ENCODE results near the gene ACVRL1.

The ACVRL1 gene

GRCh38 chr12:51915951-51916350 is 8.6 kb downstream of the ACVRL1 start:
- no peak for DNase-seq

- DNase-seq = no peak
Measured at GRCh38 chr12:51917041-51917590, 9.8 kb downstream of the ACVRL1 start.

GRCh38 chr12:51917746-51918453 is 10.6 kb downstream of the ACVRL1 start:
- DNase-seq = no peak

GRCh38 chr12:51920046-51920445 is 12.7 kb downstream of the ACVRL1 start:
- no peak for DNase-seq

- DNase-seq = no peak
Measured at GRCh38 chr12:51921017-51921725, 13.9 kb downstream of the ACVRL1 start.

GRCh38 chr12:51922146-51922545 is 14.8 kb downstream of the ACVRL1 start:
- no peak for DNase-seq

GRCh38 chr12:51922762-51923505 is 15.6 kb downstream of the ACVRL1 start:
- DNase-seq = peak in 6 of 56 donors; percentile 3 to 31 (median 15)

GRCh38 chr12:51923506-51924365 is 16.4 kb downstream of the ACVRL1 start:
- DNase-seq = peak in 6 of 56 donors; percentile 3 to 41 (median 11)

- DNase-seq = no peak
Measured at GRCh38 chr12:51924551-51925319, 17.4 kb downstream of the ACVRL1 start.

- no peak for DNase-seq
Measured at GRCh38 chr12:51925346-51926063, 18.2 kb downstream of the ACVRL1 start.

- DNase-seq = no peak
Measured at GRCh38 chr12:51926064-51926632, 18.8 kb downstream of the ACVRL1 start.

GRCh38 chr12:51926718-51927117 is 19.4 kb downstream of the ACVRL1 start:
- DNase-seq = no peak

GRCh38 chr12:51932218-51933076 is 25.1 kb downstream of the ACVRL1 start:
- no peak for DNase-seq

- DNase-seq = no peak
Measured at GRCh38 chr12:51934080-51934479, 26.8 kb downstream of the ACVRL1 start.

GRCh38 chr12:51937926-51938325 is 30.6 kb downstream of the ACVRL1 start:
- DNase-seq = no peak

GRCh38 chr12:51938726-51939125 is 31.4 kb downstream of the ACVRL1 start:
- no peak for DNase-seq

GRCh38 chr12:51941011-51941581 is 33.8 kb downstream of the ACVRL1 start:
- no peak for DNase-seq

- no peak for DNase-seq
Measured at GRCh38 chr12:51941604-51942003, 34.3 kb downstream of the ACVRL1 start.

Data from amygdala (tissue), 56 donors.